ENCODE data around the gene CGGBP1.

- TF ChIP-seq CTCF (IDR thresholded peaks at IDR 0.05; ENCODE audit: low read depth, low read length, poor library complexity, severe bottlenecking) (no peak), EZH2phosphoT487 (IDR thresholded peaks at IDR 0.05; ENCODE audit: borderline replicate concordance, low read length) (no peak)
Observed at GRCh38 chr3:88025001-88025552, 33.7 kb downstream of the CGGBP1 start.
